ENCODE measurements around the gene CFAP65. TPM values are rescaled to one million over a fixed set of nuclear protein-coding genes. Genes with fewer than 3 reads are reported as not detected.

The CFAP65 gene
- total and polyA plus RNA-seq, 2 of the 13 experiments (the other 11 are each of a cell fraction or from before 2014, with no cell fraction given), result 0.05 TPM; not detected in 1

DNA sequence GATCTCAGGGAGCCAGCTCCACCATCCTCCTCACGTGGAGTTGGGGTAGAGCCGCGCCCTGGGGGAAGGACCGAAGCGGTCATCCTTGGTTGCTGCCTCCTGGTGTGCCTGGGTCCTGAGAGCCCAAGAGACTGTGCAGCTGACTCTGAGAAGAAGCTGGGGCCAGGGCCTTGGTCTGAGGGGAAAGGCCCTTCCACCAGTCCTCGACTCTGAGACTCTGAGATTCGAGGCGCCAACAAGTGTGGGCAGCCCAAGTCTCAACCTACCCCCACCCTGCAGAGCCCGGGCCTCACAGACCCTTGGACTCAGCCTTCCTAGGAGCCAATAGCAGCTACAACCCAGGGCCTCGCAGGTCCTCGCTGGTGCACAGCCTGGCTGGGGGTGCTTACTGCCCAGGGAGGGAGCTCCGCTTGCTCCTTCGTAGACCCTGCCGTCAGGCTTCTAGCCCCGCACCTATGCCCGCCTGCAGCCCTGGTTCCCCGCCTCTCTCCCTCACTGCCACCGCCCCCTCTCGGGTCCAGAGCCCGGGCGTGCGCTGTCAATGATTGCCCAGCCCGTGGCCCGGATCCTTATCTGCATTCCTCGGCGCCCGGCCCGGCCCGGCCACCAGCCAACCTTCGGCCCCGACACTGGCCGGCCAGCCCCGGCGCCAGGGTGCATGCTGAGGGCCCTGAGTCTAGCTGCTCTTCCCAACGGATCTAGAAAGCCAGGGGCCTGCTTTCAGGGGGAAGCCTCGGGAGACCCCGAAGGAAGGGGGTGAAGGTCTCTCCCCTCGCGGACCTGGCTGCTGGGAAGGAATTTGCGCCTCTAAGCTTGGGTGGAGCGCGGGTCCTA, 17.4 kb upstream of the CFAP65 start (continued):
- TF ChIP-seq, protein P1, sequence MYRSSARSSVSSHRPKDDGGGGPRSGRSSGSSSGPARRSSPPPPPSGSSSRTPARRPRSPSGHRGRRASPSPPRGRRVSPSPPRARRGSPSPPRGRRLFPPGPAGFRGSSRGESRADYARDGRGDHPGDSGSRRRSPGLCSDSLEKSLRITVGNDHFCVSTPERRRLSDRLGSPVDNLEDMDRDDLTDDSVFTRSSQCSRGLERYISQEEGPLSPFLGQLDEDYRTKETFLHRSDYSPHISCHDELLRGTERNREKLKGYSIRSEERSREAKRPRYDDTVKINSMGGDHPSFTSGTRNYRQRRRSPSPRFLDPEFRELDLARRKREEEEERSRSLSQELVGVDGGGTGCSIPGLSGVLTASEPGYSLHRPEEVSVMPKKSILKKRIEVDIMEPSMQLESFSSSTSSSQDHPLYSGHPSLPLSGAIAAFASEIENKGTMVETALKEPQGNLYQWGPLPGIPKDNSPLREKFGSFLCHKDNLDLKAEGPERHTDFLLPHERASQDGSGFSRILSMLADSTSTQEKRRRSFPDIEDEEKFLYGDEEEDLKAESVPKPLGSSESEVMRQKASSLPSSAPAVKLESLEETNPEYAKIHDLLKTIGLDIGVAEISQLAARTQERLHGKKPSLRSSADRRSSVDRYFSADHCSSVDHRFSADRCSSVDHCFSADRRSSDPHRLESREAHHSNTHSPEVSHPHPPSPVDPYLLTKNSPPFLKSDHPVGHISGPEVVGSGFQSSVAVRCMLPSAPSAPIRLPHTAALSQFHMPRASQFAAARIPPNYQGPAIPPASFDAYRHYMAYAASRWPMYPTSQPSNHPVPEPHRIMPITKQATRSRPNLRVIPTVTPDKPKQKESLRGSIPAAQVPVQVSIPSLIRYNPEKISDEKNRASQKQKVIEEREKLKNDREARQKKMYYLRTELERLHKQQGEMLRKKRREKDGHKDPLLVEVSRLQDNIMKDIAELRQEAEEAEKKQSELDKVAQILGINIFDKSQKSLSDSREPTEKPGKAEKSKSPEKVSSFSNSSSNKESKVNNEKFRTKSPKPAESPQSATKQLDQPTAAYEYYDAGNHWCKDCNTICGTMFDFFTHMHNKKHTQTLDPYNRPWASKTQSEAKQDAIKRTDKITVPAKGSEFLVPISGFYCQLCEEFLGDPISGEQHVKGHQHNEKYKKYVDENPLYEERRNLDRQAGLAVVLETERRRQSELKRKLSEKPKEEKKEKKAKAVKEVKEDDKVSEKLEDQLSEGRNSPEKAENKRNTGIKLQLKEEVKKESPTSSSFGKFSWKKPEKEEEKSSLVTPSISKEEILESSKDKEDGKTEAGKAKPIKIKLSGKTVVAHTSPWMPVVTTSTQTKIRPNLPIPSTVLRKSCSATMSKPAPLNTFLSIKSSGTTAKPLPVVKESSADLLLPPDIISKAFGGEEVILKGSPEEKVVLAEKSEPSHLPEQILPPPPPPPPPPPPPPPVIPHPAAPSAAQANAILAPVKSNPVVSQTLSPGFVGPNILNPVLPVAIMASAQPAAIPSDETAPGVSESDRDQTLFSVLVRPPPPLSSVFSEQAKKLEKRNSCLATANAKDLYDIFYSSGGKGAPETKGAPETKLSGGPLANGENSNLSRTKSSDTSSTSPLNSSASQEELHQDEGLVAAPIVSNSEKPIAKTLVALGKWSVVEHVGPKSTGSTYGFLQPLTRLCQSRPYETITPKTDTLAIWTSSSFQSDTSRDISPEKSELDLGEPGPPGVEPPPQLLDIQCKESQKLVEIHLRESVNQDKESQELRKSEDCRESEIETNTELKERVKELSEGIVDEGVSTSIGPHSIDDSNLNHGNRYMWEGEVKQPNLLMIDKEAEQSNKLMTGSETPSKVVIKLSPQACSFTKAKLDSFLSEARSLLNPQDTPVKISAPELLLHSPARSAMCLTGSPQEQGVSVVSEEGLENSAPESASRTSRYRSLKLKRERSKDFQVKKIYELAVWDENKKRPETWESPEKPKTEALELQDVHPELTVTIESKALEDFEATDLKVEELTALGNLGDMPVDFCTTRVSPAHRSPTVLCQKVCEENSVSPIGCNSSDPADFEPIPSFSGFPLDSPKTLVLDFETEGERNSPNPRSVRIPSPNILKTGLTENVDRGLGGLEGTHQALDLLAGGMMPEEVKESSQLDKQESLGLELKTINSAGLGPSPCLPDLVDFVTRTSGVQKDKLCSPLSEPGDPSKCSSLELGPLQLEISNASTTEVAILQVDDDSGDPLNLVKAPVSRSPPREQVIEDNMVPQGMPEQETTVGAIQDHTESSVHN (CRISPR knock-in tag; IDR thresholded peaks at IDR 0.05), result 0 out of 2 replicates have a peak, but pooled peaks have one; percentile 21
- TF ChIP-seq JUN (CRISPR knock-in tag; IDR thresholded peaks at IDR 0.05) (0 out of 2 replicates have a peak, but pooled peaks have one; percentile 30), EHMT2 (IDR thresholded peaks at IDR 0.05; ENCODE audit: borderline replicate concordance, low read depth, low read length) (no peak), TAF1 (CRISPR knock-in tag; IDR thresholded peaks at IDR 0.05) (no peak), HNF4A (CRISPR knock-in tag; IDR thresholded peaks at IDR 0.05) (peak; percentile 85), TBP (CRISPR knock-in tag; IDR thresholded peaks at IDR 0.05) (no peak), ZNF224 (CRISPR knock-in tag; IDR thresholded peaks at IDR 0.05) (0 out of 2 replicates have a peak, but pooled peaks have one; percentile 5)
- TF ChIP-seq, protein P2, sequence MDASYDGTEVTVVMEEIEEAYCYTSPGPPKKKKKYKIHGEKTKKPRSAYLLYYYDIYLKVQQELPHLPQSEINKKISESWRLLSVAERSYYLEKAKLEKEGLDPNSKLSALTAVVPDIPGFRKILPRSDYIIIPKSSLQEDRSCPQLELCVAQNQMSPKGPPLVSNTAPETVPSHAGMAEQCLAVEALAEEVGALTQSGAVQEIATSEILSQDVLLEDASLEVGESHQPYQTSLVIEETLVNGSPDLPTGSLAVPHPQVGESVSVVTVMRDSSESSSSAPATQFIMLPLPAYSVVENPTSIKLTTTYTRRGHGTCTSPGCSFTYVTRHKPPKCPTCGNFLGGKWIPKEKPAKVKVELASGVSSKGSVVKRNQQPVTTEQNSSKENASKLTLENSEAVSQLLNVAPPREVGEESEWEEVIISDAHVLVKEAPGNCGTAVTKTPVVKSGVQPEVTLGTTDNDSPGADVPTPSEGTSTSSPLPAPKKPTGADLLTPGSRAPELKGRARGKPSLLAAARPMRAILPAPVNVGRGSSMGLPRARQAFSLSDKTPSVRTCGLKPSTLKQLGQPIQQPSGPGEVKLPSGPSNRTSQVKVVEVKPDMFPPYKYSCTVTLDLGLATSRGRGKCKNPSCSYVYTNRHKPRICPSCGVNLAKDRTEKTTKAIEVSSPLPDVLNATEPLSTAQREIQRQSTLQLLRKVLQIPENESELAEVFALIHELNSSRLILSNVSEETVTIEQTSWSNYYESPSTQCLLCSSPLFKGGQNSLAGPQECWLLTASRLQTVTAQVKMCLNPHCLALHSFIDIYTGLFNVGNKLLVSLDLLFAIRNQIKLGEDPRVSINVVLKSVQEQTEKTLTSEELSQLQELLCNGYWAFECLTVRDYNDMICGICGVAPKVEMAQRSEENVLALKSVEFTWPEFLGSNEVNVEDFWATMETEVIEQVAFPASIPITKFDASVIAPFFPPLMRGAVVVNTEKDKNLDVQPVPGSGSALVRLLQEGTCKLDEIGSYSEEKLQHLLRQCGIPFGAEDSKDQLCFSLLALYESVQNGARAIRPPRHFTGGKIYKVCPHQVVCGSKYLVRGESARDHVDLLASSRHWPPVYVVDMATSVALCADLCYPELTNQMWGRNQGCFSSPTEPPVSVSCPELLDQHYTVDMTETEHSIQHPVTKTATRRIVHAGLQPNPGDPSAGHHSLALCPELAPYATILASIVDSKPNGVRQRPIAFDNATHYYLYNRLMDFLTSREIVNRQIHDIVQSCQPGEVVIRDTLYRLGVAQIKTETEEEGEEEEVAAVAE (CRISPR knock-in tag; IDR thresholded peaks at IDR 0.05; ENCODE audit: borderline replicate concordance), result peak; percentile 97
- TF ChIP-seq, protein P3, sequence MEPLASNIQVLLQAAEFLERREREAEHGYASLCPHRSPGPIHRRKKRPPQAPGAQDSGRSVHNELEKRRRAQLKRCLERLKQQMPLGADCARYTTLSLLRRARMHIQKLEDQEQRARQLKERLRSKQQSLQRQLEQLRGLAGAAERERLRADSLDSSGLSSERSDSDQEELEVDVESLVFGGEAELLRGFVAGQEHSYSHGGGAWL (CRISPR knock-in tag; IDR thresholded peaks at IDR 0.05), result no peak; the same call in 1 of the 2 replicates
- TF ChIP-seq, protein P4, sequence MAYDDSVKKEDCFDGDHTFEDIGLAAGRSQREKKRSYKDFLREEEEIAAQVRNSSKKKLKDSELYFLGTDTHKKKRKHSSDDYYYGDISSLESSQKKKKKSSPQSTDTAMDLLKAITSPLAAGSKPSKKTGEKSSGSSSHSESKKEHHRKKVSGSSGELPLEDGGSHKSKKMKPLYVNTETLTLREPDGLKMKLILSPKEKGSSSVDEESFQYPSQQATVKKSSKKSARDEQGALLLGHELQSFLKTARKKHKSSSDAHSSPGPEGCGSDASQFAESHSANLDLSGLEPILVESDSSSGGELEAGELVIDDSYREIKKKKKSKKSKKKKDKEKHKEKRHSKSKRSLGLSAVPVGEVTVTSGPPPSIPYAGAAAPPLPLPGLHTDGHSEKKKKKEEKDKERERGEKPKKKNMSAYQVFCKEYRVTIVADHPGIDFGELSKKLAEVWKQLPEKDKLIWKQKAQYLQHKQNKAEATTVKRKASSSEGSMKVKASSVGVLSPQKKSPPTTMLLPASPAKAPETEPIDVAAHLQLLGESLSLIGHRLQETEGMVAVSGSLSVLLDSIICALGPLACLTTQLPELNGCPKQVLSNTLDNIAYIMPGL (CRISPR knock-in tag; IDR thresholded peaks at IDR 0.05; ENCODE audit: borderline replicate concordance in 1 of 2, low read depth in 1 of 2), result peak in 1 of 2 experiments; percentile 56; a peak in 2 of 4 replicates

Measured in HepG2 (cell line).